ENCODE measurements around the gene CDK17. TPM values are rescaled to one million over a fixed set of nuclear protein-coding genes. Genes with fewer than 3 reads are reported as not detected.
A peak's percentile ranks its signal among the peaks of the same experiment; 100 is the strongest.

The CDK17 gene
- total and polyA plus RNA-seq, 8 donors = 32.1 to 67.9 (median 53.2) TPM

DNA sequence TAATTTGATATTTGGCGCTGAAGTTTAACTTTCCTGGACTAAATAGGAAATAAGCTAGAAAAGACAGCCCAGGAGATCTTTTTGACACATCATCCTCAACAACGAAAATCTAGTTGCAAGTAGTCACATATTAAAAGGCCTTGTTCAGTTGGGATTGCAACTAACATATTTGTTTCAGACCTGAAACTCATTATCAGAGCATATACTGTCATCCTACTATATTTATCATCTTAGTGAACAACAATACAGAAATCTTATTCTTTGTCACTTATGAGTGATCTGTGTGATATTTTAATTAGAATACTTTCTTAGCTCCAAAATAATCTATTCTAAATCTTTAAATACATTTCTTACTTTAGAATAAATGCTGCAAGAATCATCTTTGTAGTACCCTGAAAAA, 134.0 kb downstream of the CDK17 start:
- intact Hi-C loops (cut with DNase I) = no loop called here
- H3K36me3 ChIP-seq = peaks cover 0 to 75% of the 10 kb centered on the region in 2 donors
- H3K27me3 ChIP-seq = no peaks in the 10 kb centered on the region
- no peak for DNase-seq
- H3K4me1 ChIP-seq = peaks cover 5 to 12% of the 10 kb centered on the region in 2 donors
- no peaks in the 10 kb centered on the region for H3K9me3 ChIP-seq
- no peak overlapping the region for H3K4me3 ChIP-seq
- H3K27ac ChIP-seq = no peak overlapping the region
- ATAC-seq = no peak
- TF ChIP-seq, protein P1, sequence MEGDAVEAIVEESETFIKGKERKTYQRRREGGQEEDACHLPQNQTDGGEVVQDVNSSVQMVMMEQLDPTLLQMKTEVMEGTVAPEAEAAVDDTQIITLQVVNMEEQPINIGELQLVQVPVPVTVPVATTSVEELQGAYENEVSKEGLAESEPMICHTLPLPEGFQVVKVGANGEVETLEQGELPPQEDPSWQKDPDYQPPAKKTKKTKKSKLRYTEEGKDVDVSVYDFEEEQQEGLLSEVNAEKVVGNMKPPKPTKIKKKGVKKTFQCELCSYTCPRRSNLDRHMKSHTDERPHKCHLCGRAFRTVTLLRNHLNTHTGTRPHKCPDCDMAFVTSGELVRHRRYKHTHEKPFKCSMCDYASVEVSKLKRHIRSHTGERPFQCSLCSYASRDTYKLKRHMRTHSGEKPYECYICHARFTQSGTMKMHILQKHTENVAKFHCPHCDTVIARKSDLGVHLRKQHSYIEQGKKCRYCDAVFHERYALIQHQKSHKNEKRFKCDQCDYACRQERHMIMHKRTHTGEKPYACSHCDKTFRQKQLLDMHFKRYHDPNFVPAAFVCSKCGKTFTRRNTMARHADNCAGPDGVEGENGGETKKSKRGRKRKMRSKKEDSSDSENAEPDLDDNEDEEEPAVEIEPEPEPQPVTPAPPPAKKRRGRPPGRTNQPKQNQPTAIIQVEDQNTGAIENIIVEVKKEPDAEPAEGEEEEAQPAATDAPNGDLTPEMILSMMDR (IDR thresholded peaks at IDR 0.05) = no peak

- no peaks in the 10 kb centered on the region for H3K27me3 ChIP-seq
- TF ChIP-seq, protein P1 (IDR thresholded peaks at IDR 0.05) = no peak
- peaks cover 0 to 75% of the 10 kb centered on the region in 2 donors for H3K36me3 ChIP-seq
- no peak overlapping the region for H3K4me3 ChIP-seq
- H3K4me1 ChIP-seq = peaks cover 5 to 16% of the 10 kb centered on the region in 2 donors
- intact Hi-C loops (cut with DNase I) = no loop called here
- ATAC-seq (no peak), DNase-seq (no peak)
- no peaks in the 10 kb centered on the region for H3K9me3 ChIP-seq
- H3K27ac ChIP-seq = no peak overlapping the region
Observed at GRCh38 chr12:96265836-96266235, 134.4 kb downstream of the CDK17 start.

DNA sequence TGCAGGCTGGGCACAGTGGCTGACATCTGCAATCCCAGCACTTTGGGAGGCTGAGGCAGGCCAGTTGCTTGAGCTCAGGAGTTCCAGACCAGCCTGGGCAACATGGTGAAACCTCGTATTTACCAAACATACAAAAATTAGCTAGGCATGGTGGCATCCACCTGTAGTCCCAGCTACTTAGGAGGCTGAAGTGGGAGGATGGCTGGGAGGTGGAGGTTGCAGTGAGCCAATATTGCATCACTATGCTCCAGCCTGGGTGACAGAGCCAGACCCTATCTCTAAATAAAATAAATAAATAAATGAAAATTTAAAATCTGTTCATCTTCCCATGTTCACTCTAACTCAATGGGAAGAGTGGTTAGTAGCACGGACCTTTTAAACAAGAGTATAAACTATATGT, 134.8 kb downstream of the CDK17 start:
- Histone ChIP-seq H3K4me3 (no peak overlapping the region), H3K36me3 (peaks cover 0 to 75% of the 10 kb centered on the region in 2 donors), H3K27me3 (no peaks in the 10 kb centered on the region), H3K9me3 (no peaks in the 10 kb centered on the region), H3K27ac (no peak overlapping the region), H3K4me1 (peaks cover 5 to 20% of the 10 kb centered on the region in 2 donors)
- ATAC-seq = no peak
- intact Hi-C loops (cut with DNase I) = no loop called here
- TF ChIP-seq, protein P1 (IDR thresholded peaks at IDR 0.05) = no peak
- no peak for DNase-seq

- DNase-seq (peak in 2 of 4 donors; percentile 23 to 39), ATAC-seq (peak; percentile 83)
- Histone ChIP-seq H3K4me1 (peaks cover 5 to 25% of the 10 kb centered on the region in 2 donors), H3K27me3 (no peaks in the 10 kb centered on the region), H3K4me3 (no peak overlapping the region), H3K27ac (peak overlapping the region; percentile 10 to 31), H3K9me3 (no peaks in the 10 kb centered on the region), H3K36me3 (peaks cover 0 to 71% of the 10 kb centered on the region in 2 donors)
- TF ChIP-seq, protein P1 (IDR thresholded peaks at IDR 0.05) = no peak
- intact Hi-C loops (cut with DNase I) = no loop called here
Observed at GRCh38 chr12:96263449-96263902, 136.8 kb downstream of the CDK17 start.

GRCh38 chr12:96261557-96261956, 138.7 kb downstream of the CDK17 start:
- DNase-seq (no peak), ATAC-seq (no peak)
- peaks cover 0 to 76% of the 10 kb centered on the region in 2 donors for H3K36me3 ChIP-seq
- no peaks in the 10 kb centered on the region for H3K9me3 ChIP-seq
- no peak overlapping the region for H3K4me3 ChIP-seq
- intact Hi-C loops (cut with DNase I) = no loop called here
- H3K27ac ChIP-seq = no peak overlapping the region
- H3K4me1 ChIP-seq = peaks cover 8 to 31% of the 10 kb centered on the region in 2 donors
- no peaks in the 10 kb centered on the region for H3K27me3 ChIP-seq
- TF ChIP-seq, protein P1 (IDR thresholded peaks at IDR 0.05) = no peak
